Loucy (cell line): ENCODE measurements around the gene COL24A1.

Source experiments
- H2AFZ ChIP-seq: fragments of 200-600 bp; sonication (generic); 2 replicates; pipeline ENCODE4 v1.6.0; 2016; ENCODE audit warnings: antibody characterized with exemption, mild to moderate bottlenecking, low read length, moderate library complexity
- H3F3A ChIP-seq: fragments of 200-600 bp; 2 replicates; pipeline ENCODE4 v1.6.0; 2016; ENCODE audit warnings: antibody characterized with exemption, low read depth, mild to moderate bottlenecking
- H3K27me3 ChIP-seq: fragments of 200-600 bp; sonication (generic); 2 replicates; pipeline ENCODE4 v1.6.1; 2014; ENCODE audit warnings: low read length, mild to moderate bottlenecking; ENCODE audit not compliant: insufficient read depth, poor library complexity, severe bottlenecking
- H3K36me3 ChIP-seq: fragments of 200-600 bp; sonication (generic); 2 replicates; pipeline ENCODE4 v1.6.1; 2016; ENCODE audit warnings: low read length; ENCODE audit not compliant: insufficient read depth
- H3K4me1 ChIP-seq: fragments of 200-600 bp; sonication (generic); 2 replicates; pipeline ENCODE4 v1.5.1; 2014; ENCODE audit warnings: low read length, mild to moderate bottlenecking; ENCODE audit not compliant: insufficient read depth, poor library complexity, severe bottlenecking
- H3K4me2 ChIP-seq: fragments of 200-600 bp; sonication (generic); 2 replicates; pipeline ENCODE4 v1.6.0; 2014; ENCODE audit warnings: antibody characterized with exemption, low read length, low read depth, mild to moderate bottlenecking; ENCODE audit not compliant: poor library complexity, severe bottlenecking
- H3K4me3 ChIP-seq: fragments of 200-600 bp; sonication (generic); 2 replicates; pipeline ENCODE4 v1.5.1; 2014; ENCODE audit warnings: low read length, mild to moderate bottlenecking, mixed read lengths; ENCODE audit not compliant: poor library complexity, severe bottlenecking
- H3K79me2 ChIP-seq: fragments of 200-600 bp; sonication (generic); 2 replicates; pipeline ENCODE4 v1.6.1; 2014; ENCODE audit warnings: low read length; ENCODE audit not compliant: insufficient read depth
- H3K9ac ChIP-seq: fragments of 200-600 bp; sonication (generic); 2 replicates; pipeline ENCODE4 v1.6.0; 2014; ENCODE audit warnings: mild to moderate bottlenecking, low read depth, low read length, moderate library complexity; ENCODE audit not compliant: poor library complexity, severe bottlenecking
- H3K9me2 ChIP-seq: fragments of 200-600 bp; sonication (generic); replicated peaks from 2 replicates; pipeline ENCODE4 v1.6.1; 2016; ENCODE audit warnings: low read depth, low read length, mixed read lengths
- H3K9me3 ChIP-seq: fragments of 200-600 bp; sonication (generic); 2 replicates; pipeline ENCODE4 v1.6.1; 2014; ENCODE audit warnings: mild to moderate bottlenecking, antibody characterized with exemption, low read length, low read depth; ENCODE audit not compliant: insufficient read depth
- H4K20me1 ChIP-seq: fragments of 200-600 bp; sonication (generic); 2 replicates; pipeline ENCODE4 v1.6.0; 2014; ENCODE audit warnings: antibody characterized with exemption, low read length, mild to moderate bottlenecking; ENCODE audit not compliant: insufficient read depth, poor library complexity, severe bottlenecking
- CTCF ChIP-seq: fragments of 200-600 bp; sonication (generic); conservative IDR thresholded peaks from 2 replicates; pipeline ENCODE4 v1.5.1; 2014; ENCODE audit warnings: mild to moderate bottlenecking, antibody characterized with exemption, low read length
- EZH2phosphoT487 ChIP-seq: fragments of 200-600 bp; IDR thresholded peaks from 2 replicates; pipeline ENCODE4 v1.6.1; 2018; ENCODE audit warnings: antibody characterized with exemption, mild to moderate bottlenecking, moderate library complexity, borderline replicate concordance

The COL24A1 gene

GRCh38 chr1:86052948-86053698, 103.4 kb downstream of the COL24A1 start:
- Histone ChIP-seq H4K20me1 (no peaks in the 10 kb centered on the region), H3K4me2 (no peak overlapping the region), H3K9me3 (no peaks in the 10 kb centered on the region), H2AFZ (no peak overlapping the region), H3F3A (no peaks in the 10 kb centered on the region), H3K79me2 (no peaks in the 10 kb centered on the region), H3K9me2 (no peaks in the 10 kb centered on the region), H3K27me3 (no peaks in the 10 kb centered on the region), H3K4me3 (no peak overlapping the region), H3K4me1 (no peaks in the 10 kb centered on the region), H3K9ac (no peak overlapping the region), H3K36me3 (no peaks in the 10 kb centered on the region)
- TF ChIP-seq CTCF (no peak), EZH2phosphoT487 (no peak)

- TF ChIP-seq EZH2phosphoT487, result no peak
- no peak for TF ChIP-seq CTCF
- H3K9me2 ChIP-seq, result no peaks in the 10 kb centered on the region
- H3K9ac ChIP-seq, result no peak overlapping the region
- no peak overlapping the region for H3K4me3 ChIP-seq
- no peaks in the 10 kb centered on the region for H3K79me2 ChIP-seq
- no peaks in the 10 kb centered on the region for H4K20me1 ChIP-seq
- H3K9me3 ChIP-seq, result no peaks in the 10 kb centered on the region; the same call in 1 of the 2 replicates
- H3K4me2 ChIP-seq, result no peak overlapping the region
- no peaks in the 10 kb centered on the region for H3K27me3 ChIP-seq
- no peaks in the 10 kb centered on the region for H3F3A ChIP-seq
- no peaks in the 10 kb centered on the region for H3K36me3 ChIP-seq
- H3K4me1 ChIP-seq, result no peaks in the 10 kb centered on the region
- H2AFZ ChIP-seq, result no peak overlapping the region
Observed at GRCh38 chr1:86035101-86035500, 121.5 kb downstream of the COL24A1 start.

- Histone ChIP-seq H2AFZ (no peak overlapping the region), H3K79me2 (no peaks in the 10 kb centered on the region), H3K9ac (no peak overlapping the region), H3K4me1 (no peaks in the 10 kb centered on the region), H3K9me2 (no peaks in the 10 kb centered on the region), H3K36me3 (no peaks in the 10 kb centered on the region), H3K27me3 (no peaks in the 10 kb centered on the region), H3K9me3 (peaks cover 3% of the 10 kb centered on the region; the same call in 1 of the 2 replicates), H4K20me1 (no peaks in the 10 kb centered on the region), H3F3A (no peaks in the 10 kb centered on the region), H3K4me3 (no peak overlapping the region), H3K4me2 (no peak overlapping the region)
- TF ChIP-seq EZH2phosphoT487 (no peak), CTCF (no peak)
Observed at GRCh38 chr1:86030180-86030579, 126.4 kb downstream of the COL24A1 start.
